Measurements from ENCODE around the gene CAMK2B. TPM values are rescaled to one million over a fixed set of nuclear protein-coding genes. Genes with fewer than 3 reads are reported as not detected.

CAMK2B gene
- total RNA-seq, 1 donor from 2014 or later, result 0.23 TPM

DNA sequence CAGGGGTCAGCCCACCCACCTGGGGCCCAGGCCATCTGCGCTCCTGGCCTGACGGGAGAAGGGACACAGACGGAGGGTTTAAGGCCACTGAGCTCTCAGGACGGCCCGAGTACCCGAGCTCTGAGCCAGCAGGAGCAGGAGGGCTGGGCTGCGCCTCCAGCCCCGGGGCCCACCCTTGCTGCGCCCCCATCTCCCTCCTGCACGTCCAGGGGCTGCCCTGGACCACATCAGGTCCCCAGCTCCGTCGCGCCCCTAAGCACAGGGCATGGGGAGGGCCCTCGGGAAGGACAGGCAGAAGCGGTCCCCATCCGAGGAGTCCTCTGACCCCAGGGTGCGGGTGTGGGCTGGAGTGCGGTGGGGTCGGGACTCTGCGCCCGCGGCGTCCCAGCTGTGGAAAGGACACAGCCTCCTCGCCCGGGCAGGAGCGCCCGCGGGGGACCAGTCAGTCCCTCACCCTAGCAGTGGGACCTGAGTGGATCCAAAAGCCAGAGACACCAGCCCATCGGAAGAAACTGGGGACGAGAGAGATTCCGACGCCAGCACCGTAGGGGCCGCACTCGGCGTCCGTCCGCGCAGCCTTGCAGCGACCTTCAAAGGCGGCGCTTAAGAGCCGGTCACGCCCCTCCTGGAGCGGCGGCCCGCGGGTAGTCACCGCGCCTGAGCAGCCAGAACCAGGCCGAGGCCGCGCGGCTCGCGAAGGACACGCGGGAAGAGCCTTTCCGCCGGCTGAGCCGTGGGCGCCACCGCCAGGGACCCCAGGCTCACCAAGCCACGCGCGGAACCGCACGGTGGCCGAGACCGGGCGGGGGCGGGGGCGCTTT lies 15.9 kb downstream of the CAMK2B start:
- peak; percentile 46 for DNase-seq (ENCODE audit: low spot score)

DNA sequence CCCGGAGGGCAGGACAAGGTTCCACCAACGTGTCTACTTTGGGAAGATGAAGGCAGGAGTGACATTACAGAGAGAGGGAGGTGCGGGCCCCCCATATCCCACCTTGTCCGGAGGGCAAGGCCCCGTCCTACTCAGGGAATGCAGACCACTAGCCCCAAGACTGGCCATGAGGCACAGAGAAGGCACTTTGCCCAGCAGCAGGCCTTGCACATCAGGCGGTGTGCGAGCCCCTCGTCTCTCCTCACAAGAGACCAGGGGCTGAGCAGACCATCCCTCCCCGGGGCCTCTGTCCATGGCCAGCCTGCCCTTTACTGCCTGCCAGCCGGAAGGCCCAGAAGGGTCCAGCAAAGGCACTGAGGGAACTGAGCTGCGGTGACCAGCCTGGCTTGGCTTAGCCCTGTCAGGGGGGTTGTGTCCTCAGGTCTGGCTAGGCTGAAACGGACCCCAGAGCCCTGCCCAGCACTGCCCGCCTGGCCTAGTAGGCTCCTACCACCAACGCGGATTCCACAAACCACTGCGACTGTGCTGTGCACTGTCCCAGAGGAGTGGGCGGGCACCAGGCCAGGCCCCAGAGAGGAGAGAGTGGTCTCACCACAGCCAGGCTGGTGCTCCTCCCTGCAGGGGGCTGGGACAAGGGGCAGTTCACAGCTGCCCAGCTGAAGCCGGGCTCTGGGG lies 16.7 kb downstream of the CAMK2B start:
- DNase-seq (ENCODE audit: low spot score), result peak; percentile 8

DNA sequence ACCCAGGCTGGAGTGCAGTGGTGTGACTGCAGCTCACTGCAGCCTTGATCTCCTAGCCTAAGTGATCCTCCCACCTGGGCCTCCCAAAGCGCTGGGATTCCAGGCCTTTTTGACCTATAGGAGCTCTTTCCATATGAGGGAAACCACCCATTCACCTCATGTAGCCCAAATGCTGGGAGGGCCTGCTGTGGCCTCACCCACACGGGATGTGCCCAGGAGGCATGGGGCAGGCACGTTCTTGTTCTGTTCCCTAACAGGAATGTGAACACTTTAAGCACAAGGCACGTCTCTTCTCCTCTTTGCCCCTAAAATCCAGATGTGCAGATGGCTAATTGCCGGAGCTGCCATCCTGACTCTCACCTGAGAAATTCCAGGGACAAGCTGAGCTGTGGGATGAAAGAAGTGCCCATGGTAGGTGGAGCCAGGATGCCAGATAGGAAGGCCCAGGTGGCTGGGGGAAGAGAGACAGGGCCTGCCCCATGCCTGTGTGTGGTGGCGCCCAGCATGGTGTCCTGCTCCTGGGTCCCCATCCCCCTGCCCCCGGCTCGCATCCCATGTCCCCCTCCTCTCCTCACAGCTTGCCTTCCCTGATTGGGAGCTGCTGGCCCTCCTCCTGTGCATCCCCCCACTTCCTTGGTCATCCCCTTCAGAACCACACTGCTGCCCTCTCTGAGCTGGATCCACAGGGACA lies 17.3 kb downstream of the CAMK2B start:
- DNase-seq (ENCODE audit: low spot score), result peak; percentile 8

DNA sequence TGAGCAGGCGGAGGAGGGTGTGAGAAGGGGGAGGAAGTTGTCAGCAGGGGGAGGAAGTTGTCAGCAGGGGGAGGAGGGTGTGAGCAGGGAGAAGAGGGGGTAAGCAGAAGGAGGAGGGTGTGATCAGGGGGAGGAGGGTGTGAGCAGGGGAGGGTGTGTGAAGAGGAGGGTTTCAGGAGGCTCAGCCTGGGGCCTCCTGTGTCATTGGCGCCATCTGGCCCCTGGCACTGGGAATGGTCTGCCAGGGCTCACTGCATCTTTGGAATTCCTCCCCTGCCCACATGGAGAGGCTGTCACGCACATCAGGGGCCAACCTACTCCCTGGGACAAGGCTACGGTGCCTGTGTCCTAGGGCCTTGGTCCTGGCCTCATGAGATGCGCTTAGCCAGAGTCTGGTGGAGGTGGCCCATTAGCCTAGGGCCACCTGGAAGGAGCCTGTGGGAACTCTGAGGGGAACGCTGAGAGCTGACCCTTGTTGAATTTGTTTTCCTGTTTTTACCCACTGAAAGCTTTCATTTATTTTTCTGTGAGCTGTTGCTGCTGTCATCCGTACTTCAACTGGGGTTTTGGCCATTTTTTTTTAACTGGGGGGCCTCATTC lies 18.0 kb downstream of the CAMK2B start:
- peak; percentile 6 for DNase-seq (ENCODE audit: low spot score)

DNA sequence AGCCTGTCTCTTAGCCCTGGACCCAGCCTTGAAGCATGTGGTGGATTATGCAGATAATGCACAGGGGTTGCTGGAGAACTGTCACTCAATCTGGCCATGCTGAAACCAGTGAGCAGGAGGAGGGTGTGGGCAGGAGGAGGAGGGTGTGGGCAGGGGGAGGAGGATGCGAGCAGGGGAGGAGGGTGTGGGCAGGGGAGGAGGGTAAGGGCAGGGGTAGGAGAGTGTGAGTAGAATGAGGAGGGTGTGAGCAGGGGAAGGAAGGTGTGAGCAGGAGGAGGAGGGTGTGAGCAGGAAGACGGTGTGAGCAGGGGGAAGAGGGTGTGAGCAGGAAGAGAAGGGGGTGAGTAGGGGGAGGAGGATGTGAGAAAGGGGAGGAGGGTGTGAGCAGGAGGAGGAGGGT lies 18.8 kb downstream of the CAMK2B start:
- DNase-seq (ENCODE audit: low spot score), result no peak

DNA sequence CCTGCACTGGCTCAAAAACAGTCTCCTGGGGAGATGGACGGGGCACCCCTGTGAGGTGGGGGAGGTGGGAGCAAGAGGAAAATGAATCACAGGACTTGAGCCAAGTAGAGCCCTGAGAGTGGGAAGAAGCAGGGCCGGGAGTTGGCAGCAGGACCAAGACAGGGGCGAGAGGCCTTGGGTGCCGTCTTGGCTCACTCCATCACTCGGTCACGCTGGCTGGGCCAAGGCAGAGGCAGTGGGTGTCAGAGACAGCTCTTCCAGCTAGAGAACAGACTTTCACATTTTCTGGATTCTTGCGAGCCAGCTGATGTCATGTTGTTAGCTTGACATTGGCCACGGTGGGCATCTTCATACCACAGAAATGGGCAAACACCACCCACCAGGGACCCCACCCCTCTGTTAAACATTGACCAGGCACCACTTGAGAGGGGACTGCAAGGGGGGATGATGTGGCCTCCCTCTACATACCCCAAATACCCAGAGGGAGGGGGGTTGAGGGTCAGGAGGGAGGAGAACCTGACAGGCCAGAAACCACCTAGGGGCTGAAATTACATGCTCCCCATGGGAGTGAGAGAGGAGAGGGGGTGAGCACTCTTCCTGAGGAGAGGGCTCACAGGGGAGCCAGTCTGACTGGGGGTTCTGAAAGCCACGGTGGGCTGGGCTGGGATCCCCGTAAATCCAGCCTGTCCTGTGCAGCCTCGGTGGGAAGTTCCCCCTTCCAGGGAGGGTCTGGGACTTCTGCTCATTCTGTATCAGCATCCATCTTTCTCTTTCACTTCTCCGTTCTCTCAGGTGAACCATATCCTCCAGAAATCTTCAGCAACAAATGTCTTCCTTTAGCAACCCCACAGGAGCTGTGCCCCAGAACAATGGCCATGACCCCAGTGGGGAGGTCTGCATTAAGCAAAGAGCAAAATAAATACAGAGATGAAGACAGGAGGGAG lies 19.6 kb downstream of the CAMK2B start:
- peak; percentile 9 for DNase-seq (ENCODE audit: low spot score)

DNA sequence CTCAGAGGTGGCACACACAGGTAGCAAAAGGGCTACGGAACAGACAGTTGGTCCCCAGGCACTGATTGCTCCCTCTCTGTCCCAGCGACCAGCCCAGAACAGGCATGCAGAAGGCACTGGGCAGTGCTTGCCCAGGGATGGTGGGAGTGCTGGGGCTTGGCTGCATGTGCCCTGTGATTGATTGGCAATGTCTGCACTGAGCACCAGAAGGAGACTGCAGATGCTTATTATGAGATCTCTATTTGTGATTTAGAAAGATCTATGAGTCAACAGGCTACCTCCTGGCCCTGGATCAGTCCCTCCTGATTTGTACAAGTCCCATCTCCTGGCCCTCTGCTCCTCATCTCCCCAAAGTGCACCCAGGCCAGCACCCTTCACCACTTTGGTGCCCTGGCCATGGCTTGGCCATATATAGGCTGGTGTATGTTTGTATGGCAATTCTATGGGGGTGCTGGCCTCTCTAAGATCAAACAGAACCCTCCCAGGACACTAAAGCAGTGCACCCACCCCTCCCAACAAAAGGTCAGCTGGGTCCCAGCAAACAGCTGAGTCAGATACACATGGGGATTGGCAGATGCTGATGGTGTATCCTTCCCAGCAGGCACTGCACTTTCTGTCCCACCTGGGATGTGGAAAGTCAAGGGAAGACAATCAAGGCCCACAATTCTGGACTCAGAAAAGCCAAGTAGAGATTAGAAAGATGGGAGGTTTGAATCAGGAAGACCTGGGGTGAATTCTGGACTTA lies 30.9 kb downstream of the CAMK2B start:
- DNase-seq (ENCODE audit: low spot score), result peak; percentile 7

DNA sequence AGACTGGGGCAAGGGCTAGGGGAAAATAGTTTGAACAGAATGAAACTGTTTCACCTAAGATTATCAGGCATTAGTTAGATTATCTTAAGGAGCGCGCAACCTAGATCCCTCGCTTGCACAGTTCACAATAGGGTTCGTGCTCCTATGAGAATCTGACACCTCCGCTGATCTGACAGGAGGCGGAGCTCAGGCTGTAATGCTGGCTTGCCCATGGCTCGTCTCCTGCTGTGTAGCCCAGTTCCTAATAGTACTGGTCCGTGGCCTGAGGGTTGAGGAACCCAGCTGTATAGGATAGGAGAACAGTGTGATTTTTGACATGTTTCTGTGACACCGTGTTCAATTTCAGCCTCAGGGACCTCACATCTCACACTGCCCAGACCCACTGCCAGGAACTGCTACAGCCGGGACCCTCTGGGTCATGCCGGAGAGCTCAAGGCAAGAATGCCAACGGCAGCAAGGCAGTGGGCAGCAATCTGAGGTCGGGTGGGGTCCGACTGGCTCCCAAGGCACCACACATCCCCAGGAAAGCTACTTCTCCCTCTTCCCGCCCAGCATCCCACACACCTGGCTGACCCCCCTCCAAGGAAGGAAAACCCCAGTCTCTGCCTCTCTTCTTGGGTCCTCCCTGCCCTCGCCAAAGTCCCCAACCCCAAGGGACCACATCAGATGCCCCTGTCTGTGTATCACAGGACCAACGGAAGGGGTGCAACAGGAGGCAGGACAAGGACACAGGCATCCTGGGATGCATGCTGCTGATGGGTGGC lies 31.7 kb downstream of the CAMK2B start:
- DNase-seq (ENCODE audit: low spot score), result peak; percentile 6

DNA sequence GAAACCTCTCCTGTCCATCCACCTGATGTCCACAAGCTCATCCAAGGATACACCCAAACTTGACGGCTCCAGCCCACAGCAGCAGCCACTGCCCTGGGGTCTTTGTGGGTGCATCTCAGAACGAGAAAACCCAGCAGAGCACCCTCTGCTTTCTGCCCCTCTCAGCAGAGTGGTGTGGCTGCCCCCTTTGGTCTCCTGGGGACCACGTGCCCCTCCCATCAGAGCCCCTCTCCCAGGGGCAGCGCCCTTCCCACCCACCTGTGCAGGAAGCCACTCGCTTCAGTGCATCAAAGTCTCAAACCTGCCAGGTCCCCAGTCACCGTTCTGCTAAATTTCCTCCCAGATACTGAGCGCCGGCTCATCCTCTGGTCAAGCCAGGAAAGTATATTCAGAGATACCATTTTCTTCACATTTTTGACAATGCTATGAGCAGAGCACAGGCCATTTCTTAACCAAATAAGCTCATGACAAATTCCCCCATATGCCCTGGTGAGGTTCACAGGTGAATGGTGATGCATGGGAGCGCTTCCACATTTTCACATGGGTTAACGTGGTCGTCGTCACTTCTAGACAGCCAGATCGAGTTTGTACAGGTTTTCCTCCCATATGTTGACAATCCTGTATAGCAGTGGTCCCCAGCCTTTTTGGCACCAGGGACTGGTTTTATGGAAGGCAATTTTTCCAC lies 32.4 kb downstream of the CAMK2B start:
- peak; percentile 6 for DNase-seq (ENCODE audit: low spot score)

DNA sequence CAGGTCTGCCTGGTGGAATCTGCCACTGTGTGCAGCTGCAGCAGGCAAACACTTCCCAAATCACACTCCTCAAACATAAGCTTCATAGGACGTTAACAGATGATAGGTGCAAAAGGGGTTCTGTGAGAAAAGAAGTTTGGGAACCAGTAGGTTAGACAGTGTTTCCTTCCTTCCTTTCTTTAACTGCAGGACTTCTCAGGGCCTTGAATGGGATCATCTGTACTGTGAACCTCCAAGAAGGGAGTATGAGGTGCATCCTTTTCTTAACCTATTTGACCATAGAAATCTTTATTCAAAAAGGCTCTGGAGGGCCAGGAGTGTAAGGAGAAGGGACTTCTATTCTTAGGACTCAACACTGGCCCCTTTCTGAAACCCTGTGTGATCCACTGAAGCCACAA lies 33.0 kb downstream of the CAMK2B start:
- DNase-seq (ENCODE audit: low spot score), result no peak

DNA sequence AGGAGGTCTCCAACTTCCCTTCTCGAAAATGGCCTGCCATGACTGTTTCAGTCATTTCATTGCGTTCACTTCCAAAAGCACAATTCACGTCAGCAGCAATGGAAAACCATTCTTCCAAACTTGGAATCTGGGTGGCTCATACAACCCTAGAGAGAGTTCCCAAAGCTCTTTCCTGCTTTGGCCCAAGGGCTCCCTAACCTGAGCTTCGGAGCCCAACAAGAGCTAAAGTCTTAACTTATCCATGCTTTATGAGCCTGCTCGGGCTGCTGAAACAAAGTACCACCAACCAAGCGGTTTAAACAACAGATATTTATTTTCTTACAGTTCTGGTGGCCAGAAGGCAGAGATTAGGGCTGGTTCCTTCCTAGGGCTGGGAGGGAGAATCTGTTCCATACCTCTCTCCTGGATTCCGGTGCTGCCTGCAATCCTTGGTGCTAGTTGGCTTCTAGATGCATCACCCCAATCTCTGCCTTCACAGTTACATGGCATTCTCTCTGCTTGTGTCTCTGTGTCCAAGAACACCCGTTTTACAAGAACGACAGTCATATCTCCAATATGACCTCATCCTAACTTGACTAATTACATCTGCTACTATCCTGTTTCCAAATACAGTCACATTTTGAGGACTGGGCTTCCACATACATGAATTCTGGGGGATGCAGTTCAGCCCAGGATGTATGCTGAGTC lies 33.5 kb downstream of the CAMK2B start:
- no peak for DNase-seq (ENCODE audit: low spot score)

DNA sequence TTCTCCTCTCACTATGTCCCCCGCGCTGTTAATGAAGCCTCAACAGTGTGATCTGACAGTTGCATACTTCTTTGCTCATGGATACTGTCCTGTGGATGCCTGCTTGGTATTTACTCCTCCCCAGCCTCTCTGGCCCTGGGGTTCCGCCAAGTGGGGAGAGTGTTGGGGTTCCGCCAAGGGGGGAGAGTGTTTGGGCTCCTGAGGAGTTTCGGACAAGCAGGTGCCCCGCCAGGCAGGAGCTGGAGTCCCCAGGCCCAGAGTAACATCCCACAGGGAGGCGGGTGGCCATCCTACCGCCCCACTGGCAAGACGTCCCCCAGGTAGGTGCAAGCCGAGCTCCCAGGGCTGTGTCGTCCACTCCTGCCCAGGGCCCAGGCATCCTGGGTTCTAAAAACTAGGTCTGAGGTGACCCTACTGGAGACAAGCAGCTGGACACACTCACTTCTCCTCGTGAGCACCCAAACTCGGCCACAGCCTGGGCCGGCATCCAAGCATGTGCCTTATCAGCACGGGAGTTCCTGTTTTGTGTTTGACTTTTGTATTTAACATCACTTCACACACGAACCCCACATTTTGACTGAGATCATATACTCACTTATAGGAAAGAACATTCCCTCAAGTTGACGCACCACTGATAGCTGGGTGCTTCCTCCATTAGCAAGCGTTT lies 34.2 kb downstream of the CAMK2B start:
- DNase-seq (ENCODE audit: low spot score), result peak; percentile 80

DNA sequence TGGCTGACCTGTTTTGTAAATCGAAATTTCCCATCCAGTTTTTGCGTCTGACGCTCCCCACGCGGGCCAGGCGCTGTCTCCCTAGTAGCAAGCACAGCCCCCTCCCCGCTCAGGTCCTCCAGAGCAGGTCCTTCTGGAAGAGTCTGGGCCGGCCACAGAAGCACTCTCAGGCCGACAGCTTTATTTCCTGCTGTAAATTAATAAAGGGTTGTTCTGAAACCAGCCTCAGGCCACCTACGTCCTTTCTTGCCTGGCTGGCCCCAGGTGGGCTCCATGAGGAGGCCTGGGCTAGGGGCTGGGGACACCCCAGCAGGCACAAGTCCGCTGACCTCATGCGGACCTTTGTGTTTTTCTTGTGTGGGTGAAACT lies 35.2 kb downstream of the CAMK2B start:
- DNase-seq (ENCODE audit: low spot score), result no peak

DNA sequence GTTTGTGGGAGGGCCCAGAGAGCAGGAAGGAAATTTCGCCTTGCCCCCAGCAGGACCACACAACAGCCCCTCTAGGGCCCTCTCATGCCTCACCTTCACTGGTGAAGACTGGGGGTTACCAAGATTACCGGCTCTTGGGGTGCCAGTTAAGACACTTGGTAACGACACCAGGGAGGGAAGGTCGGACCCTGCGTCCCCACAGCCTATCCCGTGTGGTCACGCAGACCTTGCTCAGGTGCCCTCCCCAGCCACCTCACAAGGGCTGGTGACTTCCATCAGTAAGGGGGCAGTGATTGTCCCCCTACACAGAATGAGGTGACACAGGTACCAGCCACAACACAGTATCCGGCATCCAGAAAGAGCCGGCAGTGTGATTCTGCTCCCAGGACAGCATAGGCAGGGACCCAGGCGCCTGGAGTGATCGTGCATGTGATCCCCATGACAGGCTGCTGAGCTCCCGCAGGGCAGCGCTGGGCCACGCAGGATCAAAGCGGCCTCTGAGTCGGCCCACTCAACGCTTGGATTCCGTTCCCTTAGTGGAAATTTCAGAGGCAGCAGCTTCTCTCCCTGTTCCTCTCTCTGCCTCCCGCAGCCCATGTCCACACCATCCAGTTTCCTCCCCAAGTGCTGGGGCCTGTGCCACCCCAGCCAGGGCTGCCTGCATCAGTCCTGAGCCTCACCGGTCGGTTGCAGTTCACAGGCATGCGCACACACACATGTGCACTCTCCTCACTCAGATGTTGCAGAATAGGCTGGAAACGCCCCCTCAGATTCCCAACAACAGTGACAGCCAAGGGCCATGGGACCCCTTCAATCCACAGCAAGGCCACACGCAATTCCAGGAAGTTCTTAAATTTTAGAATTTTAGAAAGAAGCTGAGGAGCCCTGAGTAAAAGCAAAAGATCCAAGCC lies 35.8 kb downstream of the CAMK2B start:
- DNase-seq (ENCODE audit: low spot score), result no peak

DNA sequence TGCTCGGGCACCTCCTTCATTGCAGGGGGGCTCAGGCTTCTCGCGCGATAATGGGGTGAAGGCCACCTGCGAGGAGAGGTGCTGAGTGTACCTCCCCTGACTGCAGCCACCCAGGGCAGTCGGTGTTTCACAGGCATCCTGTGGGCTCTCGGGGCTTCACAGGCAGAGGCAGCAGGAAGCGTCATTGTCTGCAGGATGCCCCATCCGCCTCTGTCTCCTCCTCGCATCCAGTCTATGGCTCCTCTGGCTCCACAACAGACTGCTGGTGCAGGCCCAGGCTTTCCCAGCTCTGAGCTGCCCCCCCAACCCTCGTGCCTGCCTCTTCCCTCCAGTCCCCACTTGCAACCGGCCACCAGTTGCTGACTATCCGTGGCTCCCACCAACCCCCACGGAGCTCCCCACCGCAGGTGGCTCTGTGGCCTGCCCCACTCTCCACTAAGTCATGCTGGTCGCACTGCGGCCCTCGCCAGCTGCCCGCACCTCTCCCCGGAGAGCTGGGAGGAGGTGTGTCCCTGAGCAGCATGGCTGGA lies 36.5 kb downstream of the CAMK2B start:
- no peak for DNase-seq (ENCODE audit: low spot score)

DNA sequence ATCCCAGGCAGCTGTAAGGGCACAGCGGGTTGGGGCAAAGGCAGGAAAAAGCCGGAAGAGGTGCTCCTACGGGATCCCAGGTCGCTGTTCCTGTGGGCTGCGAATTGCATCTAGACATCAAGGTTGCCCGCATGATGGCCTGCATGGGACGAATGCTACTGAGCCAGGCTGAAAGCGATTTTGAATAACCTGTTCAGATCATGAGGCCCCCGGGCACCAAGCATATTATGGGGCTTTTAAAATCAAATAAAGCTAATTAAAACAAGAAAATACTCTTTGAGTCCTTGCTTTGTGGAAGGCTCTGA lies 37.1 kb downstream of the CAMK2B start:
- DNase-seq (ENCODE audit: low spot score), result no peak

All from mucosa of gallbladder (tissue), 1 donor.